ENCODE data around the gene DHX32. TPM values are rescaled to one million over a fixed set of nuclear protein-coding genes. Genes with fewer than 3 reads are reported as not detected.
"Not testable (repeated sequence)": the region's sequence is repeated elsewhere in the genome, so short reads cannot be mapped to it uniquely, and the experiment has no call there.

DHX32 gene
- total RNA-seq, 1 donor from 2014 or later, result 24.9 TPM

DNA sequence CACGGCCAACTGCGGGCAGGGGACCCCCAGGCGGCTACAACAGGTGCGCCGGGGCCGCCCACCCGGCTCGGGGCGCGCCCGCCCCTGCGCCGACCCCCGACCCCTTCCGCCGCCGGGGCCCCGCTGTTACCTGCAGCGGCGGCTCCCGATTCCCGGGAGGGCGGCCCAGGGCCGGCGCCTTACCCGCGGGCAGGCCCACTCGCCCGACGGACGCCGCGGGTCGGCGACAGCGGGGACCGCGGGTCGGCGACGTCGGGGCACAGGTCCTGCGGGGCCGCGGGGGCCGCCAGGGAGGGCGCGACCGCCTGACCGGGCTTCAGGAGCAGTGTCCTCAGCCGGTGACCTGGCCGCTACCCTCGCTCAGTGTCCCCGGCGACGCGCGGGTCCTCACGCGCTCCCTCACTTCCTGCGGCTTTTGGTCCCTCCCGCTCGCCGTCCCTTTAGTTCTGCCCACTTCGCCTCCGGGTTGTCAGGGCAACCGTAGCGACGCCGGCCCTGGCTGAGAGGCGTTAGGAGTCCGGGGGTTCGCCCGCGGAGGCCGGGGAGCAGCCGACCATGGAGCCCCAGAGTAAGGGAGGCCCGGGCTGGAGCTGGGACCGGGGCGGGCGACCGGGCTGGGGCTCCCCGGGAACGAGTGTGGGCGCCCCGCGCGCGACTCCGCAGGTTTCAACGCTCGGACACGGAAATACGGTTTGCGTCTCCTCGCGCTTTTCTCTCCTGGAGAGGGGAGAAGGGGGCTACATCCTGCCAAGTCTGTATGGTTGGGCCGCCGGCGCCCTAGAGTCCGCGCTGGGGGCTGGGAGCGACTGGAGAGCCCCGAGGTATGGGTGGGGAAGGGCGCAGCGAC lies 15.2 kb upstream of the DHX32 start, which contains the start of gene FANK1:
Gene FANK1 (plus strand): TSS at position 477 of the 847 bp plus-strand sequence. CDS start 79 bp downstream, at position 556.
- DNase-seq (ENCODE audit: low spot score in 2 of 2), result peak; percentile 78 to 86
- not testable (repeated sequence) for FAIRE-seq

DNA sequence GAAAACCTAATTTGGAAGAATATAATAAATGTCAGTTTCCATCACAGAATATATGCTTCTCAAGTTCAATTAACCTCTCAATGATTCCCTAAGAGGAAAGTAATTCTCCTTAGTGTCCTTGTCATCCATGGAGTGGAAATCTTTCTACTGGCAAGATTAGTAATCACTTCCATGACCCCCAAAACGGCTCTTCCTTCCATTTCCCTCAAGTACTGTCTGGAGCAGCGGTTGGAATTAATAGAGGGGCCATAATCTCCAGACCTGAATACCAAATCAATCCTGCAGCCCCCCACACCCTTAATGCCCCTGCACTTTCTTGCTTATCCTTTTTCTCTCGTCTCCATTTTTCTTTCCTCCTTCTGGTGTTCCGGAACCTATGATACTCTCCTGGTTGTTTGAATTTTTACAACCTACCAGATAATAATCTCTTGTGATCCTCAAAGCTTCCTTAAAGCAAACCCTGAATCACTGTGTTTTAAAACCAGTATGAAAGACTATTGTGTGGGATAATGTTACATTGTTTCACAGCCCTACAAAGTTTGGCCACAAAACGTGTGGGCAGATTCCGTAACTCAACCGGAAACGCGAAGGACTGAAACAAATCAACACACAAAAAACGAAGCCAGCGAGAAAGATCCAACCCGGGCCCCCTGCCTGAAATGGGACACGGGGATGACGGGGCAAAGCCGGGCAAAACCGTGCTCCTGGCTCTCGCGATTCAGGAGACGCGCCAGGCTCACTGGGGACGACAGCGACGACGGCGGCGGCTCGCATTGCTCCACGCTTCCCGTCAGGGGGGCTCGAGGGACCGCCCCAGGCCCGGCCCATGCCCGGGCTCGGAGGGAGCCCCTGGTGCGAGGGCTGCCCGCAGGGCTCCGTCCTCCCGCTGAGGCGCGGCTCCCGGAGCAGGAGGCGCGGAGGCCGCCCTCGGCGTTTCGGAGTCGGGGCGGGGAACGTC lies 14.3 kb upstream of the DHX32 start:
- DNase-seq (ENCODE audit: low spot score in 2 of 2), result peak; percentile 39 to 50
- not testable (repeated sequence) for FAIRE-seq

DNA sequence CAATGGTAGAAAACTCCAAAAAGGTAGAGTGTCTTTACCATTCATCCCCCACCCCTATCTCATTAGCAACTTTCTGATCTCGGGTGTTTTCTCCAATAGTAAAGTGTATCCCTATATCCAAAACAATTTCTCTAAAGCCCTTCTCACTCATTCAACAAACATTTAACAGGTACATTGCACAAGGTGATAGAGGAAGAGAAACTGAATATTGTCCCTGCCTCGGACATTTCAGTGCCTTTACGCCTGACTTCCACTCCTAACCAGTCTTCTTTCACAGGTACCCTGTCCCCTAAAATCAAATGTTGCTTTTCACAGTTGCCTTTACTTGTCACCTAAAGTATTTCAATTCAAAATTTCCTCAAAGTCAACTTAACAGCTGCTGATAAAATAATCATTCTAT lies 13.1 kb upstream of the DHX32 start:
- FAIRE-seq; DNase-seq (ENCODE audit: low spot score in 2 of 2): not testable (repeated sequence)

DNA sequence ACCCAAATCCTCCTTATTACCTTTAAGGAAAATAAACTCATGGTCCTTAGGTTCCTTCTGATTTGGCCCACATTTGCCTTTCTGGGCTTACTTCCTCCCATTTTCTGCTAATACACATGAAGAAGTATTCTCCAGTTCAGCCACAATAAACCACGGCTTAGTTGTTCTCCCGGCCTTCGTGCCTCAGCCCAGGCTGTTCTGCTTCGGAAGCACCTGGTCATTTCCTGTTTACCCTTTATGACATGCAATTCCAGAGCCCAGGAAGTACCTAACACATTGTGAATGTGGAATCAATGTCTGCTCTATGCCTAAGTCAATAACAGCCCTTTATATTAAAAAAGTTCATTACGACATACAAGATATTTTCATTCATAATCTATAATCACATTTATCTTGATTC lies 11.3 kb upstream of the DHX32 start:
- FAIRE-seq, result not testable (repeated sequence)

DNA sequence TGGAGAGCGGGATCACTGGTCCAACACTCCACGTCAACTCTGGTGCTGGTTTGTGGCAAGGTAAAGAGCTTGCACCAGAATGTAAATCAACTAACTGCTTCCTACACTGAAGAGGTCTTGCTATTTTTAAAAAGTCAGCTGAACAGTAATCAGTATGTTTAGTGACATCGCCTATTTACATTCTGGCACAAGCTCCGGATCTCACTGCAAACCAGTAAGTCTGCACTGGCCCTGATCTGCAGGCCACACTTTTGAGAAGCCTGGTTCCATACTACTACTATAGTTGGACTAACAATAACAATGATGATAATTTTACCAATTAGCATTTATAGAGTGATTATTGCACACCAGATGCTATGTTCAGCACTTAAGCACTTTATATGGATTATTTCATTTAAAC lies 8.3 kb upstream of the DHX32 start:
- FAIRE-seq; DNase-seq (ENCODE audit: low spot score in 2 of 2): not testable (repeated sequence)

More for the DNA sequence above, 11.3 kb upstream of the DHX32 start:
- DNase-seq (ENCODE audit: low spot score in 2 of 2), result not testable (repeated sequence)

DNA sequence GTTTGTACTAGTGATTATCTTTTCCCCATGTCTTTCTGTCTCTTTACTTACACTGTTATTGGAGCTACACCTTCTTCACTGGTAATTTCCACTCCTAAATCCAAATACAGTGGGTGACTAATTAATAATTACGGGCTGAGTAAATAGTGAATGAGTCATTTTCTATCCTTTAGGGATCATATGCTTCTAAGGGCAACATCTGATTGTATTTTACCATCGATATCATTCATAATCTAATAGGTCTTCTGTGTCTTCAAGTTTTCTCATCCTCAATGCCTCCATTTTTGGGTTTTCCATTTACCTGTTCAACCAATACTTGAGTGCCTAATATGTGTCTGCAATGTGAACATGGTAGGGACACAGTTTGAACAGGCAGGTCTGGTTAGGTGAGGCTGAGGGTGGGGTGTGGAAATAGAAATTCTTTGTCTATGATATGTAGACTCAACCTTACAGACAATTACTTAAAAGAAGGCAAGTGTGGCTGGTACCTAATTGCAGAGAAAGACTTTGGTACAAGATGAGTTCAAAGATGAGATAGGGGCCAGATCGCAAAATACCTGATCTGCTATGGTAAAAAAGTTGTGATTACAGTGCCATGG lies 5.9 kb upstream of the DHX32 start:
- DNase-seq (ENCODE audit: low spot score in 2 of 2) (no peak), FAIRE-seq (no peak)

DNA sequence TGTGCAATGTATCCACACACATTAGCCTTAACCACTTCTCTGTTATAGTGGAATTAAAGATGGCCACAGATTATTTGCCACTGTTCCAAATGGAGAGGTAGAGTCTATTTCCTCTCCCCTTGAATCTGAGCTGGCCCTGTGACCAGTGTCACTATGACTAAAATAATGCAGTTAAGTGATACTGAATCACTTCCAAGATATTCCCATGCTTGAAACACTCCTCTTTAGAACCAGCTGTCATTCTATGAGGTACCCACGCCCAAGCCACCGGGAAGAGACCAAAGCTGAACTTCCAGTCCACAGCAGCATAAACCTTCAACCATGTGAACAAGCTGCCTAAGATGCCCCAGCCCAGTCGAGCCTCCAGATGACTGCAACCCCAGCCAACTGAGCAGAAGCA lies 2.1 kb upstream of the DHX32 start:
- no peak for DNase-seq (ENCODE audit: low spot score in 2 of 2)

DNA sequence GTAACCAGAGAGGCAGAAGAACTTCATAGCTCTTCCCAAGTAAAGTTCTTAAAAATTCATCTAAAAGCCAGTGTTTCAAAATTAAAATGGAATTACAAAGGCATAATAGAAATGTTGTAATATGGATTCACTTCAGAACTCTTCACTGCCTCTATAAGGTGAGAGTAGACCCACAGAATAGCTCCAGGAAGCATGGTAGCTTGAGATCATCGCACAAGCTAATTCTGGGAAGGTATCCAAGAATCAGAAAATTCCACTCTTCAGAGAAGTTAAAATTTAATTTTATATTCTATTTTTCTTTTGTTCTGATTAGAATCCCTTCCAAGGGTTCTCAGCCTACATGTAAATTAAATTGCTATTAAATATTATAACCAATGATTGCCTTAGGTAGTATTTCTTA lies 1.5 kb upstream of the DHX32 start:
- FAIRE-seq (no peak), DNase-seq (ENCODE audit: low spot score in 2 of 2) (no peak)

More for the DNA sequence above, 2.1 kb upstream of the DHX32 start:
- FAIRE-seq, result no peak

DNA sequence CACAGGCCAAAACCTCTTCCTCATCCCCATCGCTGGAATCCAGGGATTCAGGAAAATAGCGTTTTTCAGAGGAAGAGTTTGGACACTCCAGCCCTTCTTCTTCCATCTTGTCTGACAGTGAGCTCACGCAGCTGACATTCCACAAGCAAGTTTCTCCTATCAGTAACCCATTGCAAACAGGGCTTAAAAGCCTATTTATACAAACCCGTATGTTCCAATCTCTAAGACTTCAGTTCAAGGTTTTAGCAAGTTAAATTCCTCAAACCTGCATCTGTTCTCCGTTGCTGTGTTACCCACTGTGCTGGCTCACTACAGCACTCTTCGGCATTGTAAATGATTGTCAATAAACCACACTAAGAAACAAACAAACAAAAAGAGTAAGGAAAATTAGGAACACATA lies 373 bp downstream of the DHX32 start:
- FAIRE-seq (no peak), DNase-seq (ENCODE audit: low spot score in 2 of 2) (no peak)

DNA sequence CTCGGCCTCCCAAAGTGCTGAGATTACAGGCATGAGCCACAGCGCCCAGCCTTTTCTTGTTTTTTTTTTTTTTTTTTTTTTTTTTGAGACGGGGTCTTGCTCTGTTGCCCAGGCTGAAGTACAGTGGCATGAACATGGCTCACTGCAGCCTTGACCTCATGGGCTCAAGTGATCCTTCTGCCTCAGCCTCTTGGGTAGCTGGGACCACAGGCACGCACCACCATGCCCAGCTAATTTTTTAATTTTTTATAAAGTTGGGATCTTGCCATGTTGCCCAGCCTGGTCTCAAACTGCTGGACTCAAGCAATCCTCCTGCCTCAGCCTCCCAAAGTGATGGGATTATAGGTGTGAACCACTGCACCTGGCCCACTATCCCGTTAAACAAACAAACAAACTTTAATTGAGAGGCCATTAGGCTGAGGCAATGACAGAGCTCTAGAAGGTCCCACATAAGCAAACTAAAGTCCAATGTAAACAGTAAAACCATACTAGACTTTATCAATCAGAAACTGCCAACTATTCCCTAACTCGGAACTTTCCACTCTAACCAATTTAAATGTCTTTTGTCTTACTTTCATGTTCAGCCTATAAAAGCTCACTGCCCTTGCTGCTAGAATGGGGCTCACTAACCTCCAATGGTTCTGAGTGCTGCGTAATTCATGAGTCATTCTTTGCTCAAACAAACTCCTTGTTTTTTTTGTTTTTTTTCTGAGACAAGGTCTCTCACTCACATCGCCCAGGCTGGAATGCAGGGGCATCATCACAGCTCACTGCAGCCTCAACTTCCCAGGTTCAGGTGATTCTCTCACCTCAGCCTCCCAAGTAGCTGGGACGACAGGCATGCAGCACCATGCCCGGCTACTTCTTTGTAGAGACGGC lies 1.9 kb downstream of the DHX32 start:
- FAIRE-seq (no peak), DNase-seq (ENCODE audit: low spot score in 2 of 2) (no peak)

DNA sequence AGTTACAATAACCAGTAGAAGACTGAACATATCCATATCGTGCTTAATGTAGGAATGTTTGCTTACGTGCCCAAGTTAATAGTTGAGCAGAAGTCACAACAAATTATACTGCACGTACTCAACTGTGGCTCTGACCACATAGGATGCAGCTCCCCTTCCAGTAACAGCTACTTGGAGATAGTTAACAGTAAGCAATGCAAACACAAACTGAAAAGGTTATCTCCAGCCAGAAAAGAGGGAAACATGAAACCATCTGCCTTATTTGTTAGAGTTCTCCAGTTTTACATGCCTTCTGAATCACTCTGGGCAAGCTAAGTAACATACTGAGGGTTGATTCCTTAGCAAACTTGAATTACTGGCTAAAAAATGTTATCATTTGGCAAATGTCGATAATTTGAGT lies 9.8 kb downstream of the DHX32 start:
- no peak for FAIRE-seq
- DNase-seq (ENCODE audit: low spot score in 2 of 2), result no peak

DNA sequence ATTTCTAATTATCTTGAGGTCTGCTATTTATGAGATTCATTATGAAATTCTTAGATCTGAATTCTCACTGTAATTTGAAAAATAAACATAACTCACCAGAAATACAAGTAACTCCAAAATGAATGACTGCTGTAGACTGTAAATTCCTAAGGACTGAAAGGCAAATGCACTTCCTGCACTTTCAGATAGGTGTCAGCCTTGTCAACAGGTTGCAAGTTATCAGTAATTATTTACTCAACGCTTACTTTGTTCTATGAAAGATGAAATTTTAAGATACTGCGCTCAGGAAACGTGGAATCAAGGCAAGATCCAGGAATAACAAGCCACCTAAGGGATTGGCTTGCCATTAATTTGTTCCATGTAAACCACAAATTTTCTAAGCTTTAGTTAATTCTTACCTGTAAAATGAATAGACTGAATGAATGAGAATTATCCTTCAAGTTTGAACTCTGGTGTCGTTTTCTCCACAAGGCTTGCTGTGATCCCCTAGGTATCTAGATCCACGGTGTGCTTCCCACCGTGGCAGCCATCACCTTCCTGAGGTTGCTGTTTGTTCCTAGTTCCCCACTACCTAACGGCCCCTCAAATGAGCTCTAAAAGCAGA lies 12.6 kb downstream of the DHX32 start:
- DNase-seq (ENCODE audit: low spot score in 2 of 2), result no peak
- FAIRE-seq, result peak; percentile 55

DNA sequence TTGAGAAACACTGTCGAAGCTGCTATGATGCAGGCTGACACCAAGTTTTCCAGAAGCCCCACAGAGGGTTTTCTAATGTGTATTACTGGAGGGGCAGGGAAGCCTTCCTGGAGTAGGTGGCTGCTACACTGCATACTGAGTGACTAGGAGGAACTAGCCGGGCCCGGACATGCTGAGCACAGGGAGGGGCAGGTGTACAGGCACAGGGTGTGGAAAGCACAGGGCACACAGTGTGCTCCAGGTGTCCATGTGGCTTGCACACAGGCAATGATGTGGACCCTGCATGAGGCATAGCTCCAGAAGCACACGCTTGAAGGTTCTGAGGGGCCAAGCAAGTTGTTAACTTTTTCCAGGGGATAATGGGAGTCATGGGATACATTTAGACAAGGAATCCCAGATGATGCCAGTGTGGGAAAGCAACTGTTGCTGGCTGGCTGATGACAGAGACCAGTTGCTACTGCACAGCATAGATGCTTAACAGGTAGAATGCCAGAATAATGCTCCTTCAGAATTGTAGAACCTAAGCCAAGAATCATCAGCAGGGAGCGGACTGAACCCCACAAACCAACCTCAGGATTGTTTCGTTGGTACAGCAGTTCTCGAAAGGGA lies 14.6 kb downstream of the DHX32 start:
- FAIRE-seq (no peak), DNase-seq (ENCODE audit: low spot score in 2 of 2) (no peak)

DNA sequence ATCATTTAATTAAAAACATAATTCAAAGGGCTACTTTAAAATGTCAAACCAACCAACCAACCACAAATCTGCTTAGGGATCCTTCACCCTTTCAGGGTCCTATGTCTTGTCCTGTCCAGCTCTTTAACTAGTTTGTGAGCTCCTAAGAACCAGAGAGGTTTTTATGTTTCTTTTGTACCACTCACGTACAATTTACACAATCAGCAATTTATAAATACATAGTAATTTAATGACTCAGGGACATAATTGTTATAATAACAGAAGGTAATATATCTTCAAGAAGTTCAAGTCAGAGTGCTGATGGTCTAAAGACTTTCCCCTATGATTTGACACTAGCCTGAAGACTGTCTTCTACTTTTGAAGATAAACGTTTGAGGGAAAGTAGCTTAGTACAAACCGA lies 16.0 kb downstream of the DHX32 start:
- FAIRE-seq (no peak), DNase-seq (ENCODE audit: low spot score in 2 of 2) (no peak)

DNA sequence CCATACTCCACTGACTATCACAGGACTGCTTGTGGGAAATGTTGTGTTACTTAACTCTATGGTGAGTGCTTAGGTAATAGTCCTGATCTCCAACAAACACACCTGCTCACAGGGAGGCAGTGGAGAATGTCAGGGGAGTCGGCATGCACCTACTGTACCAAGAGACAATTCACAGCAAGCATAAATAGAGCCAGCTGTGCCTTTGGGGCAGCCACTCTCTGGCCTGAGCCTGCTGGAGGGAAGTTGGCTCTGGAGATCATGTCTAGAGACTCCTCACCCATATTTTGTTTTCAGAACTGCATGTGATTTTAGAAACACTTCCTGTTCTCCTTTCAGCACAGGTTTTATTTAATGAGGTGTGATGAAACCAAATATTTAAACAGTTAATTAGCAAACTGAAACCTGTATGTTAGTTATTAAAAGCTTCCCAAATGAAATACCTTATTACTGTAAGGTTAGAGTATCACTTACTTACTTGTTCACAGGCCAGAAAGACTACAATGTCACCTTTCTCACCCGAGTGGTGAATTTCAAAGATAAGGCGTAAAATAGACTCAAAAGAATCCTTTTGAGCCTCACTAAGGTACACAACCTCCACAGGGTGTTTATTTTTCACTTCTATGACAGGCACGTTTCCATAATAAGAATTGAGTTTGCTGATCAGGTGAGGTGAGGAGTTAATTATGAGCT lies 21.8 kb downstream of the DHX32 start:
- no peak for DNase-seq (ENCODE audit: low spot score in 2 of 2)

DNA sequence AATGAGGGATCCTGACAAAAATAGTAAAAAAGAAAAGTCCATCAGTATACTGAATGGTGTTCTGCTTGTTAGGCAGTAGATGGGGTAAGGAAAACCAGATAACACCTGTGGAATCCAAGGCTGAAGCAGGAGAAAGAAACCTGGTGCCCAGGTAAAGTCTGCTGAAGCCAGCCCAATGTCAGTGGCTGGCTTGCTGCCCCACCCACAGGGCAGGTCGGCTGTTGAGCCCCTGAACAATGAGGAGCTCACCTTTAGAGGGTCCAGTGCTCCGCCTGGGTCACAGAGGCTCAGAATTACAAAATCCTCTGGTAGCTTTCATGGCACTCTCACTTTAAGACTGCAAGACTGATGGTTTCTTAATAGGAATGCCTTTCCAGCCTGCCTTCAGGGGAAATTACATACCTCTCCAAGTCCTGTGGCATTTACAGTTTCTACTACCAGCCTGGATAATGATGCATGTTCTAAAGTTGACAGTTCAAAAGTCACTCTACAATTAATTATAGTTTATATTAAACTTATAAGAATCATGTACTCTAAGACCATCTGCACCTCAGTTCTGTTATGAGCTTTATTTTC lies 23.8 kb downstream of the DHX32 start:
- no peak for DNase-seq (ENCODE audit: low spot score in 2 of 2)
- no peak for FAIRE-seq

More for the DNA sequence above, 21.8 kb downstream of the DHX32 start:
- FAIRE-seq, result no peak

DNA sequence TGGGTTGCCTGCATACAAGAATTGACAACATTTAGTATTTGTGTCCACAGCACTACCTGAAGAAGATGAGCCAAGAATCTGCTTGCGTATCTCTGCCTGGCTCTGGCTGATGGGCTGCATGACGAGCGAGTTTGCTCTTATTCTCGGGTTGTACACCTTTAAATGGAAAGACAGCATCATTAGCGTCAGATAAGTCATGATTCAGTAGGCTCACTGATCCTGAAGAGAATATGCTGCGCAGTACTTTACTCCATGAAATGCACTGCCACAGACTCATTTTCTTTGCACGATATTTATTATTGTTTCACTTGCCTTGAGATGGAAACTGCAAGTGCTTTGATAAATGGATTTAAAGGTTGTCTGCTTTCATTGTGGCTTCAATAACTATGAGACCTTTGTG lies 28.6 kb downstream of the DHX32 start:
- DNase-seq (ENCODE audit: low spot score in 2 of 2), result no peak
- no peak for FAIRE-seq
